ENCODE measurements around the gene ANKRD11.

Gene ANKRD11

GRCh38 chr16:89230255-89230654, 260.1 kb downstream of the ANKRD11 start:
- no peak overlapping the region for H3K4me3 ChIP-seq (replicated peaks; ENCODE audit: low read depth, low read length)
- no peak for DNase-seq (ENCODE audit: low read depth)
- no peak for TF ChIP-seq CTCF (IDR thresholded peaks at IDR 0.05; ENCODE audit: low read length, missing control alignments)

- TF ChIP-seq CTCF (IDR thresholded peaks at IDR 0.05; ENCODE audit: low read length, missing control alignments), result no peak
- no peak for DNase-seq (ENCODE audit: low read depth)
Observed at GRCh38 chr16:89224665-89225064, 265.7 kb downstream of the ANKRD11 start.

GRCh38 chr16:89222931-89223330, 267.4 kb downstream of the ANKRD11 start:
- no peak for TF ChIP-seq CTCF (IDR thresholded peaks at IDR 0.05; ENCODE audit: low read length, missing control alignments)
- DNase-seq (ENCODE audit: low read depth), result no peak

More at GRCh38 chr16:89224665-89225064, 265.7 kb downstream of the ANKRD11 start:
- no peak overlapping the region for H3K4me3 ChIP-seq (replicated peaks; ENCODE audit: low read depth, low read length)

DNA sequence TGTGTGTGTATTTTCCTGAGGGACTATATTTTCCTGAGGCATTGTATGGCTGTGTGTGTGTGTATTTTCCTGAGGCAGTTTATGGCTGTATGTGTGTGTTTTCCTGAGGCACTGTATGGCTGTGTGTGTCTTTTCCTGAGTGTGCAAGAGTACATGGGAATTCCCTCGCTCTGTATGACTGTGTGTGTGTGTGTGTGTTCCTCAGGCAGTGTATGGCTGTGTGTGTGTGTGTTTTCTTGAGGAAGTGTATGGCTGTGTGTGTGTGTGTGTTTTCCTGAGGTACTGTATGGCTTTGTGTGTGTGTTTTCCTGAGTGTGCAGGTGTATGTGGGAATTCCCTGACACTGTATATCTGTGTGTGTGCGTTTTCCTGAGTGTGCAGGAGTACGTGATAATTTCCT, 268.8 kb downstream of the ANKRD11 start:
- H3K4me3 ChIP-seq (replicated peaks; ENCODE audit: low read depth, low read length), result no peak overlapping the region
- DNase-seq (ENCODE audit: low read depth), result no peak
- TF ChIP-seq CTCF (IDR thresholded peaks at IDR 0.05; ENCODE audit: low read length, missing control alignments), result no peak

More at GRCh38 chr16:89222931-89223330, 267.4 kb downstream of the ANKRD11 start:
- no peak overlapping the region for H3K4me3 ChIP-seq (replicated peaks; ENCODE audit: low read depth, low read length)

GRCh38 chr16:89219365-89219764, 271.0 kb downstream of the ANKRD11 start:
- DNase-seq (ENCODE audit: low read depth), result no peak
- no peak for TF ChIP-seq CTCF (IDR thresholded peaks at IDR 0.05; ENCODE audit: low read length, missing control alignments)

More at GRCh38 chr16:89219365-89219764, 271.0 kb downstream of the ANKRD11 start:
- no peak overlapping the region for H3K4me3 ChIP-seq (replicated peaks; ENCODE audit: low read depth, low read length)

All from fibroblast of pulmonary artery (primary cell).